A549 treated with dexamethasone at 1 μM for 4 hours (cell line): Measurements from ENCODE around the gene COG1. TPM values are rescaled to one million over a fixed set of nuclear protein-coding genes. Genes with fewer than 3 reads are reported as not detected.

Experiments used
- total RNA-seq: library from RNA; stranded (reverse); fragments of 200-300 nt; extraction: Qiagen RNA extraction; gene quantifications from 5 replicates; pipeline ENCODE4 v1.2.3, GENCODE V29; 2022

Gene COG1
- total RNA-seq, result 20.1 to 26.6 TPM (median 25.2 TPM) in 5 replicates

GRCh38 chr17:73192894-73193701 lies at the start of gene COG1:
COG1 (plus strand) TSS chr17:73193055; CDS start chr17:73193070, 15 bp downstream.

Other genes starting within 250 kb of the COG1 start
- gene SLC39A11, start 100.4 kb upstream of the COG1 start, total RNA-seq, result 15.9 to 18.3 TPM (median 18.0 TPM) in 5 replicates
- gene SSTR2, start 28.0 kb upstream of the COG1 start, total RNA-seq, result 0.06 to 0.13 TPM (median 0.08 TPM) in 5 replicates
- 0.23 TPM in 1 of 5 replicates, not detected in the others for gene CPSF4L, start 68.8 kb downstream of the COG1 start, total RNA-seq
- gene CDC42EP4, start 118.9 kb downstream of the COG1 start, total RNA-seq, result 52.3 to 69.9 TPM (median 68.9 TPM) in 5 replicates